Stimulated activated CD8-positive, alpha-beta memory T cell treated with anti-CD3 and anti-CD28 coated beads, Interleukin-4, amount 100 ng/mL, for 4 hours (primary cell): ENCODE data around the gene RPP21.
"Not testable (repeated sequence)": the region's sequence is repeated elsewhere in the genome, so short reads cannot be mapped to it uniquely, and the experiment has no call there.

Experiments used
- DNase-seq, 2 donors: peaks; one replicate each; pipeline ENCODE4 v3.0.0-alpha.2; 2020; ENCODE audit warnings: low read depth in 2 of 2, low spot score in 1 of 2

Gene RPP21

DNA sequence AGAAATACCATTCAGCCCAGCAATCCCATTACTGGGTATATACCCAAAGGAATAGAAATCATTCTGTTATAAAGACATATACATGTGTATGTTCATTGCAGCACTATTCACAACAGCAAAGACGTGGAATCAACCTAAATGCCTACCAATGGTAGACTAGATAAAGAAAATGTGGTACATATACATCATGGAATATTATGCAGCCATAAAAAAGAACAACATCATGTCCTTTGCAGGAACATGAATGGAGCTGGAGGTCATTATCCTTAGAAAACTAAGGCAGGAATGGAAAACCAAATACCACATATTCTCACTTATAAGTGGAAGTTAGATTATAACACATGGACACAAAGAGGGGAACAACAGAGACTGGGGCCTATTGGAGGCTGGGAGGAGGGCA, 24.3 kb downstream of the RPP21 start:
- not testable (repeated sequence) for DNase-seq

DNA sequence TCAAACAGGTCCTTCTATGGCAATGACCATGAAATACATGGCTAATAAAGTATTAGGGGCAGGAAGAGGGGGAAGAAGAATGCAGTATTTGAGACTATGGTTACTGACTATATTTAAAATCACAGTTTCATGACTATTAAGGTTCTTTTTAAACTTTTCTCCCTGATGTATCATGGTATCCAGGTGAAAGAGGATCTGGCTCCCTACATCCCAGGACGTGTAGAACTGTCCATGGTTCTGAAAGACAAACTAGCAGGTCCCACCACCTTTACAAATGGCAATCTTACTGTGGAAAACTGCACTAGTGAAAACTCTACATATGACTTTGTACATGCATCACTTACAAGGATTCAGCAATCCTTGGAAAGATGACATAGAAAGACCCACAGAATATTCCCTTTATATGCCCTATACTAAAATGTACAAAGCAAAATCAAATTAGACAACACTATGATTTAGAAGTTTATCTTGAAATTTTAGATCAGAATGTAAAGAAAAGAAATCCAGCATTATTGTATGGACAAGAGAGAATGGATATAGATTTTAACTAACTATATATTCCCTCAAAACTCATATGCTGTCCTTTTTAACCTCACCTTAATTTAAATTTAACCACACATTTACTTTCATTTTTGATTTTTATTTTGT, 33.5 kb downstream of the RPP21 start:
- no peak for DNase-seq

DNA sequence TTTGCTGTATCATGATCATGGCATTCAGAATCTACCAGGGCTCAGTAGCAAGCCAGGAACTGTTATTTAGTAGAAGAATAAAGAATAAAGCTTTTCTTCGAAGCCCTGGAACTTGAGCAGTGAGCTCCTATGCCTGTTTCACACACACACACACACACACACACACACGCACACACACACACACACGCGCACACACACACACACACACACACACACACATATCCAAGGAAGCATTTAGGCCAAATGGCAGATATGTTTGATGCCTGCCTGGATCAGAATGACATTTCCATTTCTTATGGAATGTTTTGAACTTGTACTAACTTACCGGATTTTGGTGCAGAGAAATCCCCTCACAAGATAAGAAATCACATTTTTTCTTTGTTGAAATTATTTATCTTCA, 35.5 kb downstream of the RPP21 start:
- no peak for DNase-seq

DNA sequence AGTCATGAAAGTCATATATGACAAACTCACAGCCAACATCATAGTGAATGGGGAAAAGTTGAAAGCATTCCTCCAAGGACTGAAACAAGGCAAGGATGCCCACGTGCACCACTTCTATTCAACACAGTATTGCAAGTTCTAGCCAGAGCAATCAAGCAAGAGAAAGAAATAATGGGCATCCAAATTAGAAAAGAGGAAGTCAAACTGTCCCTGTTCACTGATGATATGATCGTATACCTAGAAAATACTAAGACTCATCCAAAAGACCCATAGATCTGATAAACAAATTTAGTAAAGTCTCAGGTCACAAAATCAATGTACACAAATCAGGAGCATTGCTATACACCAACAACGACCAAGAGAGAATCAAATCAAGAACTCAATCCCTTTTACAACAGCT, 41.2 kb downstream of the RPP21 start:
- DNase-seq, result no peak

DNA sequence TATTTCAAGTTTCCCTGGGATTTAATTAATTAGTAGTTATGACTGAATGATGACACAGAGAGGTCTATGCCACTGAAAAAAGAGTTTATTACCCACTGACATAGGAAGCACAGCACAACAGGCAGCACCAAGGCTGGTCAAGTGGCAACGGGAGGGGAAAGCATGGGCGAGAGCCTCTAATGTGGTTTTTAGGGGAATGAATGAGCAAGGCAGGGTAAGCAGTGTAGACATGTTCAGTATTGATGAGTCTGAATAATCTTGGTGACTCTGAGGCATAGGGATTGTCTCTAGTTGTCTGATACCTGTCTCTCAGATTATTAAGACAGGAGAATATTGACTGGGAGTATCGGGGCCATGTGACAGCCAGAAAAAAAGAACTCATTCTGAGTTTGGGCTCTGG, 46.3 kb downstream of the RPP21 start:
- DNase-seq, result no peak

DNA sequence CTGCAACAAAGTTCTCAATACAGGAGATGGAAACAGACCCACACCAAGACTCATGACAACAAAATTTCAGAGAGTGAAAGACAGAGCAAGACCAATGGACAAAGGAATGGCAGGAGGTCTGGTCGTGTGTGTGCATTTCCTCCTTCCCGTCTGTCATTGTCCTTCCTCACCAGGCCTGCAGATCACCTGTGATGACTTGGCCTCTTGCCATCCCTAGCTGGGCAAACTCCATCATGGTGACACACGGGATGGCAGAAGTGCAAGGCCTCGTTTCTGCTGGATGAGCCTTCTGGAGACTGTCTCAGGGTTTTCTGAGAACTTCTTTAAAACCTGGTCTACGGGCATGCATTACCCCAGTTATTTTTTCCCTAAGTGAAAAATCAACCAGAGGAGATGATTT, 49.2 kb downstream of the RPP21 start:
- DNase-seq, result no peak
